Endothelial cell of umbilical vein (primary cell): ENCODE measurements around the gene CD80. TPM values are rescaled to one million over a fixed set of nuclear protein-coding genes. Genes with fewer than 3 reads are reported as not detected.
A peak's percentile ranks its signal among the peaks of the same experiment; 100 is the strongest.

Experiments
- BruUV-seq: library from RNA; stranded (reverse); fragments of 400-500 nt; replicated peaks from 2 replicates; lab custom pipeline; 2021; lab: Mats Ljungman, UMichigan
- CTCF ChIA-PET: fragments of 300-600, 350-600 bp; sonication (Branson Sonifier 250); formaldehyde crosslinking; loops from one replicate; lab custom pipeline; 2021; ENCODE audit warnings: antibody characterized with exemption, inconsistent platforms; lab: Charles Lee
- POLR2A ChIA-PET: fragments of 300-600, 350-600 bp; sonication (Branson Sonifier 250); formaldehyde crosslinking; loops from one replicate; lab custom pipeline; 2021; ENCODE audit warnings: antibody characterized with exemption, inconsistent platforms; lab: Charles Lee
- DNase-seq: peaks from one replicate; pipeline ENCODE4 v3.0.0-alpha.2; 2011; ENCODE audit warnings: low read depth, low spot score
- FAIRE-seq: peaks from 2 replicates; lab custom pipeline; 2011; peaks lifted over from hg19 to GRCh38; lab: Jason Lieb, UNC
- H2AFZ ChIP-seq: 2 replicates; pipeline ENCODE4 v1.6.0; 2012; ENCODE audit warnings: low read depth, low read length, control low read depth, inconsistent platforms
- H3K27ac ChIP-seq: 2 replicates; pipeline ENCODE4 v1.5.1; 2011; ENCODE audit warnings: low read depth, mild to moderate bottlenecking, control low read depth, low read length, moderate library complexity; ENCODE audit not compliant: insufficient read depth
- H3K27me3 ChIP-seq, 2 experiments: 2 replicates each; pipeline versions ENCODE4 v1.6.0 to v1.6.1; 2011; ENCODE audit warnings: low read length in 2 of 2, mixed read lengths in 1 of 2; ENCODE audit not compliant: control insufficient read depth in 2 of 2, insufficient read depth in 2 of 2
- H3K36me3 ChIP-seq, 2 experiments: 2 replicates in 1 of 2; 3 replicates in 1 of 2; pipeline ENCODE4 v1.5.1; 2011; ENCODE audit warnings: low read length in 2 of 2, mild to moderate bottlenecking in 1 of 2, moderate library complexity in 1 of 2; ENCODE audit not compliant: control insufficient read depth in 2 of 2, insufficient read depth in 2 of 2; ENCODE audit errors: extremely low read depth in 1 of 2
- H3K4me1 ChIP-seq: 3 replicates; pipeline ENCODE4 v1.5.1; 2011; ENCODE audit warnings: mild to moderate bottlenecking, low read length; ENCODE audit not compliant: control insufficient read depth, insufficient read depth; ENCODE audit errors: extremely low read depth
- H3K4me2 ChIP-seq: 2 replicates; pipeline ENCODE4 v1.6.1; 2011; ENCODE audit warnings: low read length, control low read depth, mixed read lengths; ENCODE audit not compliant: insufficient read depth
- H3K4me3 ChIP-seq, 3 experiments: fragments of 200-600 bp in 1 of 3; sonication (generic), shearing (Covaris generic) in 1 of 3; replicated peaks in 1 of 3; 2 replicates each; pipeline ENCODE4 v1.5.1; 2011 to 2016; ENCODE audit warnings: control low read depth in 3 of 3, low read length in 3 of 3, mild to moderate bottlenecking in 2 of 3, inconsistent platforms in 1 of 3, low read depth in 1 of 3, moderate library complexity in 1 of 3; ENCODE audit not compliant: insufficient read depth in 1 of 3
- H3K79me2 ChIP-seq: 2 replicates; pipeline ENCODE4 v1.6.0; 2012; ENCODE audit warnings: low read length, inconsistent platforms; ENCODE audit not compliant: control insufficient read depth, insufficient read depth
- H3K9ac ChIP-seq: replicated peaks from 2 replicates; pipeline ENCODE3; 2011; ENCODE audit warnings: low read length, control low read depth; ENCODE audit not compliant: insufficient read depth; ENCODE audit errors: extremely low read depth
- H3K9me1 ChIP-seq: replicated peaks from 3 replicates; pipeline ENCODE4 v1.6.0; 2011; ENCODE audit warnings: mild to moderate bottlenecking, low read length; ENCODE audit not compliant: control insufficient read depth, insufficient read depth; ENCODE audit errors: extremely low read depth
- H3K9me3 ChIP-seq: replicated peaks from 2 replicates; pipeline ENCODE4 v1.5.1; 2012; ENCODE audit warnings: low read length, inconsistent platforms; ENCODE audit not compliant: control insufficient read depth, insufficient read depth
- H4K20me1 ChIP-seq: replicated peaks from 2 replicates; pipeline ENCODE3; 2011; ENCODE audit warnings: mild to moderate bottlenecking, low read length; ENCODE audit not compliant: control insufficient read depth, insufficient read depth; ENCODE audit errors: extremely low read depth
- CTCF ChIP-seq, 2 donors: IDR thresholded peaks; 1 replicate in 1 of 2; 2 replicates in 1 of 2; pipeline ENCODE4 v1.5.1; 2011; ENCODE audit warnings: low read length in 2 of 2, mild to moderate bottlenecking in 2 of 2, moderate library complexity in 2 of 2, control low read depth in 1 of 2, inconsistent platforms in 1 of 2, low read depth in 1 of 2; ENCODE audit not compliant: insufficient read depth in 1 of 2; ENCODE audit errors: extremely low read depth in 1 of 2
- EZH2 ChIP-seq: IDR thresholded peaks from 2 replicates; pipeline ENCODE4 v1.6.1; 2012; ENCODE audit warnings: borderline replicate concordance, low read depth, mild to moderate bottlenecking, moderate library complexity, low read length, inconsistent platforms; ENCODE audit not compliant: severe bottlenecking
- GATA2 ChIP-seq: IDR thresholded peaks from 2 replicates; pipeline ENCODE4 v1.7.0; 2011; ENCODE audit warnings: low read depth, mild to moderate bottlenecking, moderate library complexity, mixed read lengths, low read length; ENCODE audit not compliant: insufficient read length, insufficient read depth
- JUN ChIP-seq: IDR thresholded peaks from 2 replicates; pipeline ENCODE4 v1.6.1; 2011; ENCODE audit warnings: borderline replicate concordance, low read depth; ENCODE audit not compliant: insufficient read length, insufficient read depth
- MAX ChIP-seq: IDR thresholded peaks from 2 replicates; pipeline ENCODE4 v1.6.1; 2011; ENCODE audit not compliant: insufficient read depth, insufficient read length
- MYC ChIP-seq: IDR thresholded peaks from one replicate; pipeline ENCODE4 v1.6.1; 2011; ENCODE audit warnings: mild to moderate bottlenecking, low read depth, low read length
- POLR2A ChIP-seq: IDR thresholded peaks from 2 replicates; pipeline ENCODE4 v1.6.1; 2012; ENCODE audit warnings: low read depth, mild to moderate bottlenecking, control low read depth, low read length
- POLR2AphosphoS5 ChIP-seq: IDR thresholded peaks from 2 replicates; pipeline ENCODE4 v1.6.1; 2012; ENCODE audit warnings: low read depth, mild to moderate bottlenecking, control low read depth, low read length, moderate library complexity; ENCODE audit not compliant: insufficient read depth
- dilution Hi-C: fragments of 300-500 bp; cut with MboI; formaldehyde crosslinking; loops from one replicate; pipeline ENCODE4 v1.15.0; 2019; ENCODE audit warnings: low sequenced_read_pairs; ENCODE audit not compliant: extremely low pct_ligation_motif_present
- intact Hi-C: fragments of 100-400 bp; cut with micrococcal nuclease; formaldehyde crosslinking; loops from one replicate; pipeline ENCODE4 v1.10.0; 2022
- polyA plus RNA-seq, 4 experiments: library from polyadenylated mRNA; depleted of rRNA in 3 of 4; stranded (reverse) in 3 of 4; unstranded in 1 of 4; fragments of >200 nt; gene quantifications; 2 replicates each; pipeline versions ENCODE4 v1.2.1 to v1.2.3, GENCODE V29; 2011 to 2012; ENCODE audit warnings: missing spikeins in 1 of 4
- total RNA-seq: library from RNA; stranded (reverse); gene quantifications from 2 replicates; pipeline ENCODE4 v1.2.3, GENCODE V29; 2021

Gene CD80
- total and polyA plus RNA-seq, 2 donors (not counting 3 experiments of a cell fraction or from before 2014, with no cell fraction given) = not detected

- Histone ChIP-seq H3K9me3 (no peaks in the 10 kb centered on the region), H3K9ac (no peak overlapping the region), H3K4me2 (no peak overlapping the region), H3K36me3 (no peaks in the 10 kb centered on the region), H3K9me1 (no peaks in the 10 kb centered on the region), H4K20me1 (no peaks in the 10 kb centered on the region), H2AFZ (no peak overlapping the region), H3K27me3 (no peaks in the 10 kb centered on the region), H3K79me2 (no peaks in the 10 kb centered on the region), H3K27ac (no peak overlapping the region), H3K4me3 (no peak overlapping the region), H3K4me1 (peaks cover 9% of the 10 kb centered on the region)
- intact Hi-C loops = no loop called here
- CTCF ChIA-PET = no interaction called here
- POLR2A ChIA-PET = no interaction called here
- FAIRE-seq (no peak), DNase-seq (no peak)
- dilution Hi-C loops = no loop called here
- TF ChIP-seq JUN (no peak), MAX (no peak), EZH2 (no peak), MYC (no peak), POLR2AphosphoS5 (no peak)
- BruUV-seq = no TSS peak
These were observed 22.8 kb upstream of the CD80 start for GRCh38 chr3:119582178-119582577.

GRCh38 chr3:119580067-119580760 lies 20.8 kb upstream of the CD80 start:
- FAIRE-seq (no peak), DNase-seq (no peak)
- Histone ChIP-seq H2AFZ (peak overlapping the region; percentile 98), H3K4me3 (peak overlapping the region; percentile 65 to 86 (median 66)), H3K27ac (peak overlapping the region; percentile 71), H4K20me1 (no peaks in the 10 kb centered on the region), H3K27me3 (no peaks in the 10 kb centered on the region), H3K4me2 (peak overlapping the region; percentile 89), H3K9me3 (no peaks in the 10 kb centered on the region), H3K4me1 (peaks cover 9% of the 10 kb centered on the region), H3K9me1 (no peaks in the 10 kb centered on the region), H3K79me2 (no peaks in the 10 kb centered on the region), H3K36me3 (no peaks in the 10 kb centered on the region), H3K9ac (peak overlapping the region; percentile 85)
- intact Hi-C loops (no loop called here), dilution Hi-C loops (no loop called here)
- no peak for TF ChIP-seq GATA2
- TF ChIP-seq POLR2AphosphoS5 = no peak
- TF ChIP-seq CTCF (IDR thresholded peaks at IDR 0.05; ENCODE audit: extremely low read depth in 1 of 2, insufficient read depth in 1 of 2, low read depth in 1 of 2, low read length in 2 of 2) = no peak
- no peak for TF ChIP-seq JUN
- TF ChIP-seq MYC = no peak
- no peak for TF ChIP-seq POLR2A
- TF ChIP-seq MAX = no peak
- BruUV-seq = TSS peak; percentile 64
- POLR2A ChIA-PET = no interaction called here
- CTCF ChIA-PET = interaction anchor here (0.7 to 1.8 kb wide), 4 partner anchors 13 to 78 kb away, joined by 3 to 4 read pairs (median 3); no protein-coding TSS in a partner anchor
